Astrocyte of the spinal cord (primary cell): ENCODE measurements around the gene FGF14.

Experiments used
- DNase-seq: peaks from one replicate; pipeline ENCODE4 v3.0.0; 2011; ENCODE audit warnings: low read depth, low spot score
- H3K4me3 ChIP-seq: 2 replicates; pipeline ENCODE4 v1.5.1; 2011; ENCODE audit warnings: low read depth, mild to moderate bottlenecking, low read length, moderate library complexity
- CTCF ChIP-seq: IDR thresholded peaks from 2 replicates; pipeline ENCODE4 v1.5.1; 2012; ENCODE audit warnings: low read depth, mild to moderate bottlenecking, low read length, inconsistent platforms
- in situ Hi-C: cut with HindIII; loops from 2 replicates; pipeline ENCODE4 v1.10.0; 2017; ENCODE audit warnings: low sequenced_read_pairs

FGF14 gene

GRCh38 chr13:102280366-102280765 lies 121.5 kb downstream of the FGF14 start:
- DNase-seq: no peak
- in situ Hi-C loops: no loop called here
- no peak for TF ChIP-seq CTCF
- H3K4me3 ChIP-seq: no peak overlapping the region

- no peak for DNase-seq
- in situ Hi-C loops: no loop called here
- no peak for TF ChIP-seq CTCF
- H3K4me3 ChIP-seq: no peak overlapping the region
Measured at GRCh38 chr13:102277286-102277685, 124.6 kb downstream of the FGF14 start.

- no peak for DNase-seq
- in situ Hi-C loops: no loop called here
- no peak overlapping the region for H3K4me3 ChIP-seq
- TF ChIP-seq CTCF: no peak
Measured at GRCh38 chr13:102276404-102276803, 125.4 kb downstream of the FGF14 start.

GRCh38 chr13:102275969-102276368 lies 125.9 kb downstream of the FGF14 start:
- DNase-seq: no peak
- no peak for TF ChIP-seq CTCF
- H3K4me3 ChIP-seq: no peak overlapping the region
- in situ Hi-C loops: no loop called here

GRCh38 chr13:102273111-102273510 lies 128.7 kb downstream of the FGF14 start:
- in situ Hi-C loops: no loop called here
- DNase-seq: no peak
- no peak overlapping the region for H3K4me3 ChIP-seq
- no peak for TF ChIP-seq CTCF

- no peak for DNase-seq
- in situ Hi-C loops: no loop called here
- no peak overlapping the region for H3K4me3 ChIP-seq
- TF ChIP-seq CTCF: no peak
Measured at GRCh38 chr13:102267191-102267590, 134.7 kb downstream of the FGF14 start.

GRCh38 chr13:102261809-102262208 lies 140.0 kb downstream of the FGF14 start:
- no peak for TF ChIP-seq CTCF
- H3K4me3 ChIP-seq: no peak overlapping the region

More at GRCh38 chr13:102261809-102262208, 140.0 kb downstream of the FGF14 start:
- DNase-seq: no peak
- in situ Hi-C loops: no loop called here
